IPS-NIHi7 (cell line): Measurements from ENCODE around the gene RCBTB1.
"Not testable (repeated sequence)": the region's sequence is repeated elsewhere in the genome, so short reads cannot be mapped to it uniquely, and the experiment has no call there.

Source experiments
- DNase-seq: peaks from one replicate; pipeline ENCODE4 v3.0.0; 2012; ENCODE audit warnings: mixed read lengths; ENCODE audit errors: extremely low spot score

The RCBTB1 gene

GRCh38 chr13:49585220-49586157, at the start of gene RCBTB1:
Gene RCBTB1 (minus strand): TSS chr13:49585558. CDS start chr13:49567279, 18,279 bp downstream.
- DNase-seq = peak; percentile 97

DNA sequence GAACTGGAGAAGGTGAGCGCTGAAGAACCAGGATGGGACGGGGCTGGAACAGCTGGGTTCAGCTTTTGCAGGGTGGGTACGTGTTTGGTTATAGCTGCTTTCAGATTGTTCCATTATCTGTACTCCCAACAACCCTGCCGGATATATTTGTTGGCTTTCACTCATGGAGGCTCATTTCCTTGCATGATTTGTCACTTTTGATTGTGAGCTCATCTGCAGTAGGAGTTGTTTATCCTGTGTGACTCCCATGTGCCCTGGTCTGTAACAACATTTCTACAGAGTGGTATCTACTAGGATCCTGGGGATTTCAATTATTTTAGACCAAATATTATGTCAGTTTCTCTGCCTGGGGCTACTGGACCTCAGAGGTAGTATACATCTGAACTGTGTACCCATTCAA, 48.4 kb upstream of the RCBTB1 start:
- DNase-seq = no peak

DNA sequence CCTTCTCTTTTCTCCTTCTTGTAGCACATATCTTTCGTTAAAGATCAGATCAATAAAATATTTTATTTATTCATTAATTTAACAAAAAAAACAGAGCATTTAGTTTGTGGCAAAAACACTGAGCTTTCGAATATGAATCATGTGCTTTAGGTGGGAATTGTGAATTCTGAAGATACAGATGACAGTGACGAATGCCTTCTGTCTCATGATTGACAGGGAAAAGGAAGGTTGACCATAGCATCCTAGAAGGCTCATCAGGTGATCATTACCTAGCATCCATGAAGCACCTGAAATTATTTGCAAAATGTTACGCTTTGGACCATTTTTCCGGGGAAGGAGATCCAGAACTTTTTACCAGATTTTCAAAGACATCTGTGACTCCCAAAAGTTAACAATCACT, 46.8 kb upstream of the RCBTB1 start:
- DNase-seq = no peak

DNA sequence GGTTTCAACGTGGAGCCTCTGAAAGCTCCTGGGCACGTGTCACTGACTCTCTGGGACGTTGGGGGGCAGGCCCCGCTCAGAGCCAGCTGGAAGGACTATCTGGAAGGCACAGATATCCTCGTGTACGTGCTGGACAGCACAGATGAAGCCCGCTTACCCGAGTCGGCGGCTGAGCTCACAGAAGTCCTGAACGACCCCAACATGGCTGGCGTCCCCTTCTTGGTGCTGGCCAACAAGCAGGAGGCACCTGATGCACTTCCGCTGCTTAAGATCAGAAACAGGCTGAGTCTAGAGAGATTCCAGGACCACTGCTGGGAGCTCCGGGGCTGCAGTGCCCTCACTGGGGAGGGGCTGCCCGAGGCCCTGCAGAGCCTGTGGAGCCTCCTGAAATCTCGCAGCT, 45.2 kb upstream of the RCBTB1 start:
- DNase-seq = no peak

- no peak for DNase-seq
These were observed 44.6 kb upstream of the RCBTB1 start for GRCh38 chr13:49629947-49630346.

DNA sequence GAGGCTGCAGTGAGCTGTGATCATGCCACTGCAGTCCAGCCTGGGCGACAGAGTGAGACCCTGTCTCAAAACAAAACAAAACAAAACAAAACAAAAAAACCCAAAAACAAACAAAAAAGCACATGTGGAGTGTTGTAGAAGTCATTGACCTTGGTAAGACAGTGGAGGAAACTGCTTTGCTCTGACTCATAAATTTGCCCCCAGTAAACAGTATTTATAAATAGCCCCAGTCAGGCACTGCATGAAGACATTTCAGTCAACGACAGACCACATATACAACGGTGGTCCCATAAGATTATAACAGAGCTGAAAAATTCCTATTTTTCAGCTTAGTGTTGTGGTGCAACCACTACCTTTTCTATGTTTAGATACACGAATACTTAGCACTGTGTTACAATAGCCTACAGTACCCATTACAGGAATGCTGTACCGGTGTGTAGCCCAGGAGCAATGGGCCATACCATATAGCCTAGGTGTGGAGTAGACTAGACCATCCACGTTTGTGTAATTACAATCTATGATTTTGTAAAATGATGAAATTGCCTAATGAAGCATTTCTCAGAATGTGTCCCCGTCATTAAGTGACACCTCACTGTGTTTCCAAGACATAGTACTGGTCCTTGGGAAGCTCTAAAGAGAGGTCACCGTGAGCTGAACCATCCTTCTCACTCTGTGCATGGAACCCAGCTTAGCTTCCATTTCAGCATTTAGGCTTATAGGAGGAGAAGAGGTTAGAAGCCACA, 44.0 kb upstream of the RCBTB1 start:
- no peak for DNase-seq

GRCh38 chr13:49627831-49628652, 42.7 kb upstream of the RCBTB1 start, which contains the start of gene ARL11:
Gene ARL11 (plus strand): TSS chr13:49628507. CDS start chr13:49630448, 1,941 bp downstream.
- peak; percentile 91 for DNase-seq

- no peak for DNase-seq
These were observed 40.2 kb upstream of the RCBTB1 start for GRCh38 chr13:49625392-49626079.

DNA sequence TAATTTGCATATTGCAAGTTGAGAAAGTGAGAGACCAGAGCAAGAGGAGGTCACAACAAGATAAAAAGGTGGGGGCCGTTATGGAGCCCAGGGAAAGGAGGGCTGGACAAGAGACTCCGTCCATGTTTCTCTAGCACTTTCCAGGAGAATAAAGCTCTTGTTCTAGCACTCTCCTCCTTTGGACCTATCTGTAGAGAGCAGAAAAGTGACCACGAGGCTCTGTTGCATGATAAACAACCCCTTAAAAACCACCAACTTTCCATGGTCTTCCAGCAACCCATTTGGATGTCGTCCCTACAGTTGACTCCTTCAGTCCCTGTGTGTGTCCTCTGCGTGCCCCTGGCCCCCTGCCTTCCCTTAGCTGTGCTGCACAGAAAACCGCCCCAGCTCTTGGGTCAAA, 38.9 kb upstream of the RCBTB1 start:
- DNase-seq = no peak

- no peak for DNase-seq
These were observed 37.0 kb upstream of the RCBTB1 start for GRCh38 chr13:49622174-49622946.

DNA sequence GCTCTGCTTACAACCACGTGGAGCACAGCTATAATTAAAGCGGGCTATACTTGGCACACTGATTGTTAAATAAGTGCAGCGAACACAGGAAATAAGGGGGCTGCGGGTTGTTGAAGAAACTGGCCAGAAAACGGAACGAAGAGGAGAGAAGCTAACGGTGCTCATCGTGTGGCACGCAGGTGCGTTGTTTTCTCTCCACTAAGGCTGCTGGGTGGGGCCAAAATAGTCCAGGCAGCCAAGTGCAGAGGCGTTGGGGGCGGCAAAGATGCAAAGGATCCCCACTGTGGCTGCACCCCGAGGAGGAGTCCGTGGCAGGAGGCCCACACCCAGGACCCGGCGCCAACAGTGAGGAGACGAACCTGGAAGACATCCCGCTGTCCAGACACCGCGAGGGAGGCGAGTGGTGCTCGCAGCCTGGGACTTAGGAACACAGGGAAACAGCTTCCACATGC, 34.8 kb upstream of the RCBTB1 start:
- no peak for DNase-seq

- DNase-seq = no peak
These were observed 31.3 kb upstream of the RCBTB1 start for GRCh38 chr13:49616676-49617065.

GRCh38 chr13:49615836-49616675, 30.7 kb upstream of the RCBTB1 start:
- no peak for DNase-seq

DNA sequence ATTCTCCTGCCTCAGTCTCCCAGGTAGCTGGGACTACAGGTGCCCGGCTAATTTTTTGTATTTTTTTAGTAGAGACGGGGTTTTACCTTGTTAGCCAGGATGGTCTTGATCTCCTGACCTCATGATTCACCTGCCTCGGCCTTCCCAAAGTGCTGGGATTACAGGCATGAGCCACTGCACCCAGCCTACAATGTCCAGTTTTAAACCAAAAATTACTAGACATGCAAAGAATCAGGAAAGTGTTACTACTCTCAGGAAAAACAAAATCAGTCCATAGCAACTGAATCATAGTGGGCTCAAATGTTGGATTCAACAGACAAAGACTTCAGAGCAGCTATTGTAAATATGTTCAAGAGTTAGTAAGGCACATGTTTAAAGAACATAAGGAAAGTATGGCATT, 26.7 kb upstream of the RCBTB1 start:
- not testable (repeated sequence) for DNase-seq

GRCh38 chr13:49610176-49610575, 24.8 kb upstream of the RCBTB1 start:
- DNase-seq = no peak

DNA sequence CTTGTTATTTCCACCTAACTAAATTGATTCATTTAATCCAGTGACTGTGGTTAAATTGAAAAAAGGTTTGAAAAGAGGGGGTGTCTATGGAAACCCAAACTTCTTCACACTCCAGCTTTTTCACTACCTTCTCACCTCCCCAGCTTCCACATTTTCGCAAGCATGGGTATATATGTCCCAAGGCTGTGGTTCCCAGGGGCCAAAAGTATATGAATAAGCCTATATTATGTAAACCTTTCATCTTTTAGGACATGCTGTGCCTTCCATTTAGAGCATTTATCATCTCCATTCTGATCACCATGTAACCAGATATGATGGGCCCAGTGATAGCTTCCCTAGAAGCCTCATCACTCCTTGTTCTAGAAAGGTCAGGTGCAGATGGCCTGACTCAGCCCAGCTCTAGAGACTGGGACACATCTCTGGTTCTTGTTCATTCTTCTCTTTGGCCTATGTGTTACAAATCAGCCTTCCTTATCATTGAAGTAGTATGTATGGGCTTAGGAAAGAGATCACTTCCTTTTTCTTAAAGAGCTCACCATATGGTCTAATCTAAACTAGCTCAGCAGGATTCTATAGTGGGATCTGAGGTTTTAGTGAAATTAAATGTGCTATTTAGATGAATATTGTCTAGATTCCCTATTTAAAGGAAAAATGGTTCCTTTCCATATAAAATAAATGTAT, 23.4 kb upstream of the RCBTB1 start:
- DNase-seq = no peak

DNA sequence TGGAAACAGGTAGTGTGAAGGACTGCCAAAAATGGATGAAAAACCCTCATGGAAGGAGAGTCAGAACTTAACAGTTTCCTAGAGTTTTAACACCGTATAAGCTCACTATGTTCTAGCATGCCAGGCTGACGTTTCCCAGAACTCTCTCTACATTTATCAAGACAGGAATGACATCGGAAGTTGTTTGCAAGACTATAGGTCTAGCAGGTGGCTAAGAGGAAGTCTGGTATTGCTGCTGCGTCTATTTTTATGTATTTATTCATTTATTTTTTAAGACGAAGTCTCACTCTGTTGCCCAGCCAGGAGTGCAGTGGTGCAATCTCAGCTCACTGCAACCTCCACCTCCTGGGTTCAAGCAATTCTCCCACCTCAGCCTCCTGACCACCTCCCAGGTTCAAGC, 22.4 kb upstream of the RCBTB1 start:
- DNase-seq = no peak

GRCh38 chr13:49606747-49607648, 21.6 kb upstream of the RCBTB1 start:
- peak; percentile 87 for DNase-seq
